ENCODE data around the gene AHSP. TPM values are rescaled to one million over a fixed set of nuclear protein-coding genes. Genes with fewer than 3 reads are reported as not detected.

Gene AHSP
- total and polyA plus RNA-seq, 10 of the 15 experiments (the other 5 are each of a cell fraction or from before 2014, with no cell fraction given), result not detected

DNA sequence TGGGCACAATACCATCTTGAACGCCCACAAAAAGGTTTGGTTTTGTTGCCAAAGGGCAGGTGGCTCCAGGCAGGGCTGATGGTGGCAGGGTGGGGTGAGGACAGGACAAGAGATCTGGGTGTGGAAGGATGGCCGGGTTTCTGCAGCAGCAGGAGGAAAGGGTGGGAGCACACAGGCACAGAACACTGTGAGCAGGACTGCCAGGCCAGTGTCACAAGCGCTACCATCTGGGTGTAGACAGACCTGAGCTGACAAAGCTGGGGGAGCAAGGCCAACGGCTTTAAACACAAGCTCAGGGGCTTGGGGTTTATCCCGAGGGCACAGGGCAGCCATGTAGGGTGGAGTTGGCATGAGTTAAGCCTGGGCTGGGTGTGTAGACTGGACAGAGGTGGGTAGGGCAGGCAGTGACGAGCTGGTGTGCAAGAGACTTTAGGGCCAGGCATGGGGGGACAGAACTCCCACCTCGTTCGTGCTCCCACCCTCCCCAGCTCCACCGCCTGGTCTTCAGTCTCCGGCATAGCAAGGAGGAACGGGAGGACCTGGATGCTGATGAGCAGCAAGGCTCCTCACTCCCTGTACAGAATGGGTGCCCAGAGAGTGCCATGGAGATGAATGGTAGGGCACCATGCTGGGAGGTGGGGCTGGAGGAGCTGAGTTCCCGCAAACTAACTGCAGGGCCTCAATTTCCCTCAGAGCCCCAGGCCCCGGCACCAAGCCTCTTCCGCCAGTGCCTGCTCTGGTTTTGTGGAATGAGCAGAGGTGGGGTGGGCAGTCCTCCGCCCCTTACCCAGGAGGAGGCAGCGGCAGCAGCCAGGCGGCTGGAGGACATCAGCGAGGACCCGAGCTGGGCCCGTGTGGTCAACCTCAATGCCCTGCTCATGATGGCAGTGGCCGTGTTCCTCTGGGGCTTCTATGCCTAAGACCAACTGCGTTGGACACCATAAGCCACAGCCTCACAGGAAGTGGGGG lies 37.8 kb upstream of the AHSP start:
- Histone ChIP-seq H4K20me1 (ENCODE audit: control insufficient read depth, insufficient read depth) (no peaks in the 10 kb centered on the region), H3K4me1 (ENCODE audit: control insufficient read depth, insufficient read depth, low read length) (0 out of 2 replicates have a peak, but pooled peaks cover 3% of the 10 kb centered on the region), H3K9ac (ENCODE audit: control insufficient read depth, insufficient read depth, low read length) (no peak overlapping the region), H3K27ac (ENCODE audit: control insufficient read depth, insufficient read depth) (no peak overlapping the region), H3K9me3 (replicated peaks; ENCODE audit: control insufficient read depth, insufficient read depth, low read length) (no peaks in the 10 kb centered on the region), H3K4me2 (ENCODE audit: control insufficient read depth, insufficient read depth) (no peak overlapping the region), H3K79me2 (ENCODE audit: control insufficient read depth, insufficient read depth, low read length) (no peaks in the 10 kb centered on the region), H3K36me3 (ENCODE audit: control insufficient read depth in 2 of 2, insufficient read depth in 2 of 2, low read length in 1 of 2) (no peaks in the 10 kb centered on the region; a peak in 4 of 4 replicates), H3K4me3 (no peak overlapping the region), H2AFZ (ENCODE audit: control insufficient read depth, low read depth, low read length) (no peak overlapping the region), H3K27me3 (replicated peaks in 1 of 2; ENCODE audit: control insufficient read depth in 2 of 2, insufficient read depth in 2 of 2, low read length in 1 of 2) (no peaks in the 10 kb centered on the region)
- FAIRE-seq (no peak), DNase-seq (ENCODE audit: low read depth, low spot score) (no peak), ATAC-seq (no peak)
- ChIA-PET RAD21 (ENCODE audit: unreplicated experiment) (no interaction called here), POLR2A (no interaction called here), SMC1A (ENCODE audit: uncharacterized antibody, unreplicated experiment) (no interaction called here), CTCF (interaction anchor here (1.4 kb wide), 1 partner anchor 29 kb away, joined by 4 read pairs; no protein-coding TSS in a partner anchor)
- in situ Hi-C loops (cut with MboI), result no loop called here
- intact Hi-C loops (cut with micrococcal nuclease; ENCODE audit: unreplicated experiment), result no loop called here
- no peak for TF ChIP-seq TBL1XR1 (IDR thresholded peaks at IDR 0.05; ENCODE audit: low read depth, low read length)
- peak; percentile 39; the same call in 1 of the 2 replicates for TF ChIP-seq POLR2A (IDR thresholded peaks at IDR 0.05; ENCODE audit: low read depth, low read length)
- TSS peak; percentile 36 for BruUV-seq (replicated peaks)
- WGBS (ENCODE audit: insufficient coverage, insufficient replicate concordance, low lambda C conversion rate, missing lambda C conversion rate), result 84% methylated on average over 22 of the region's 22 CpGs

DNA sequence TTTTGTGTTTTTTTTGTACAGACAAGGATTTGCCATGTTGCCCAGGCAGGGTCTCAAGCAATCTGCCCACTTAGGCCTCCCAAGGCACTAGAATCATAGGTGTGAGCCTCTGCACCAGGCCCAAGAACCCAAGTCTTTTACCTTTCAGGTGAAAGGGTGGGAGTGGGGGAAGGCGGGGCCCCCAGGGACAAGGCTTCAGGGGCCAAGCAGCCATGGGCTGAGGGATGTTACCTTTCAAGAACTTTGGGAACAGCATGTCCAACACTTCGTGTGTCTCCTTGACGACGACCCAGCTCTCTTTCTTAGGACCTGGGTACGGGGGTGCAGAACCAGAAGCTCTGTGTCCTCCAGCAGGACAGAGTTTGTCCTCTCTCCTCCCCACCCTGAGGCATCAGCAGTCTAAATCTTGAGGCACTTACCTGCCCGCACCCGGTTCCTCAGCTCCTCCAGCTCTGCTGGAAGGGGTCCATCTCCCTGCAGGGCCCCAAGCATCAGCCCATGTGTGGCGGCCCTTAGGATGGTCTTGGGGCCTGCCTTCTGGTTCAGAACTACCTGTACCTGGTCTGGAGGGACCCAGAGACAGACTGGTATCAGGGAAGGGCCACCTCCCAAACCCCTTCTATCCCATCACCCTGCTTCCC lies 35.8 kb upstream of the AHSP start:
- intact Hi-C loops (cut with micrococcal nuclease; ENCODE audit: unreplicated experiment) (no loop called here), in situ Hi-C loops (cut with MboI) (no loop called here)
- ChIA-PET SMC1A (ENCODE audit: uncharacterized antibody, unreplicated experiment) (no interaction called here), POLR2A (interaction anchor here (0.6 kb wide), 1 partner anchor 314 kb away, joined by 3 read pairs; no protein-coding TSS in a partner anchor), CTCF (no interaction called here), RAD21 (ENCODE audit: unreplicated experiment) (no interaction called here)
- H3K27me3 ChIP-seq (replicated peaks in 1 of 2; ENCODE audit: control insufficient read depth in 2 of 2, insufficient read depth in 2 of 2, low read length in 1 of 2), result no peaks in the 10 kb centered on the region
- no peak for DNase-seq (ENCODE audit: low read depth, low spot score)
- H3K27ac ChIP-seq (ENCODE audit: control insufficient read depth, insufficient read depth), result no peak overlapping the region
- H3K4me2 ChIP-seq (ENCODE audit: control insufficient read depth, insufficient read depth), result no peak overlapping the region
- H3K36me3 ChIP-seq (ENCODE audit: control insufficient read depth in 2 of 2, insufficient read depth in 2 of 2, low read length in 1 of 2), result no peaks in the 10 kb centered on the region; a peak in 4 of 4 replicates
- no peak overlapping the region for H3K9ac ChIP-seq (ENCODE audit: control insufficient read depth, insufficient read depth, low read length)
- H3K79me2 ChIP-seq (ENCODE audit: control insufficient read depth, insufficient read depth, low read length), result no peaks in the 10 kb centered on the region
- no peaks in the 10 kb centered on the region for H4K20me1 ChIP-seq (ENCODE audit: control insufficient read depth, insufficient read depth)
- H2AFZ ChIP-seq (ENCODE audit: control insufficient read depth, low read depth, low read length), result no peak overlapping the region
- no peaks in the 10 kb centered on the region for H3K9me3 ChIP-seq (replicated peaks; ENCODE audit: control insufficient read depth, insufficient read depth, low read length)
- TF ChIP-seq RUNX3 (IDR thresholded peaks at IDR 0.05; ENCODE audit: low read length) (no peak), E2F4 (IDR thresholded peaks at IDR 0.05; ENCODE audit: low read depth, low read length) (no peak), SIX5 (IDR thresholded peaks at IDR 0.05; ENCODE audit: low read depth, low read length, severe bottlenecking) (no peak), WRNIP1 (IDR thresholded peaks at IDR 0.05; ENCODE audit: borderline replicate concordance, low read depth, low read length) (no peak), PAX8 (IDR thresholded peaks at IDR 0.05) (no peak), RELA (IDR thresholded peaks at IDR 0.05; ENCODE audit: borderline replicate concordance, partially characterized antibody) (no peak), POLR2AphosphoS5 (IDR thresholded peaks at IDR 0.05; ENCODE audit: low read length) (no peak), NR2C1 (IDR thresholded peaks at IDR 0.05) (no peak)
- FAIRE-seq, result no peak
- no peak overlapping the region for H3K4me3 ChIP-seq
- ATAC-seq, result no peak
- BruUV-seq (replicated peaks), result no TSS peak
- H3K4me1 ChIP-seq (ENCODE audit: control insufficient read depth, insufficient read depth, low read length), result 0 out of 2 replicates have a peak, but pooled peaks cover 3% of the 10 kb centered on the region
- 96% methylated on average over 8 of the region's 8 CpGs for WGBS (ENCODE audit: insufficient coverage, insufficient replicate concordance, low lambda C conversion rate, missing lambda C conversion rate)

Data from GM12878 (cell line).